GM12878 (cell line): ENCODE results near the gene RGS6. TPM values are rescaled to one million over a fixed set of nuclear protein-coding genes. Genes with fewer than 3 reads are reported as not detected.

Source experiments
- ATAC-seq: fragments of 200-7000 bp; cut with Tn5 transposase; 3 replicates; pipeline ENCODE4 v1.9.1; 2020; ENCODE audit warnings: mild to moderate bottlenecking, moderate library complexity
- BruUV-seq: library from RNA; stranded (reverse); fragments of 400-500 nt; replicated peaks from 2 replicates; lab custom pipeline; 2021; lab: Mats Ljungman, UMichigan
- CTCF ChIA-PET: fragments of 300-600 bp; sonication (Branson Sonifier 250); formaldehyde crosslinking; extraction: SDS; loops from one replicate; lab custom pipeline; 2021; ENCODE audit warnings: inconsistent platforms; lab: Yijun Ruan, JAX
- POLR2A ChIA-PET: fragments of 350-600 bp; formaldehyde crosslinking; extraction: SDS; loops from one replicate; lab custom pipeline; 2021; ENCODE audit warnings: inconsistent platforms; lab: Charles Lee
- RAD21 ChIA-PET: fragments of 300-600 bp; sonication (Branson Sonifier 250); formaldehyde crosslinking; loops from one replicate; lab custom pipeline; 2023; ENCODE audit warnings: antibody characterized with exemption; ENCODE audit not compliant: unreplicated experiment; lab: Charles Lee
- SMC1A ChIA-PET: fragments of 300-600 bp; sonication (Branson Sonifier 250); formaldehyde crosslinking; loops from one replicate; lab custom pipeline; 2023; ENCODE audit not compliant: unreplicated experiment, uncharacterized antibody; lab: Charles Lee
- DNase-seq: peaks from one replicate; pipeline ENCODE4 v3.0.0-alpha.2; 2011; ENCODE audit warnings: low read depth, low spot score
- FAIRE-seq: peaks from 3 replicates; lab custom pipeline; 2011; peaks lifted over from hg19 to GRCh38; lab: Jason Lieb, UNC
- H2AFZ ChIP-seq: 2 replicates; pipeline ENCODE4 v1.6.0; 2011; ENCODE audit warnings: low read depth, low read length, control low read depth; ENCODE audit not compliant: control insufficient read depth
- H3K27ac ChIP-seq: 2 replicates; pipeline ENCODE4 v1.5.1; 2011; ENCODE audit warnings: control low read depth; ENCODE audit not compliant: control insufficient read depth, insufficient read depth
- H3K27me3 ChIP-seq, 2 experiments: replicated peaks in 1 of 2; 2 replicates each; pipeline versions ENCODE4 v1.6.0 to v1.6.1; 2011; ENCODE audit warnings: low read length in 1 of 2; ENCODE audit not compliant: control insufficient read depth in 2 of 2, insufficient read depth in 2 of 2
- H3K36me3 ChIP-seq, 2 experiments: 2 replicates each; pipeline ENCODE4 v1.5.1; 2011; ENCODE audit warnings: low read length in 1 of 2; ENCODE audit not compliant: control insufficient read depth in 2 of 2, insufficient read depth in 2 of 2
- H3K4me1 ChIP-seq: 2 replicates; pipeline ENCODE4 v1.6.1; 2011; ENCODE audit warnings: mild to moderate bottlenecking, low read length, moderate library complexity, mixed read lengths; ENCODE audit not compliant: control insufficient read depth, insufficient read depth
- H3K4me2 ChIP-seq: 2 replicates; pipeline ENCODE4 v1.6.0; 2011; ENCODE audit warnings: control low read depth; ENCODE audit not compliant: control insufficient read depth, insufficient read depth
- H3K4me3 ChIP-seq: fragments of 200-600 bp; sonication (generic); 2 replicates; pipeline ENCODE4 v1.5.1; 2016
- H3K79me2 ChIP-seq: 2 replicates; pipeline ENCODE4 v1.6.0; 2011; ENCODE audit warnings: low read length; ENCODE audit not compliant: control insufficient read depth, insufficient read depth
- H3K9ac ChIP-seq: 2 replicates; pipeline ENCODE4 v1.8.0; 2011; ENCODE audit warnings: low read length, control low read depth, mixed read lengths; ENCODE audit not compliant: control insufficient read depth, insufficient read depth
- H3K9me3 ChIP-seq: replicated peaks from 3 replicates; pipeline ENCODE4 v1.5.1; 2011; ENCODE audit warnings: mild to moderate bottlenecking, low read length; ENCODE audit not compliant: control insufficient read depth, insufficient read depth
- H4K20me1 ChIP-seq: 2 replicates; pipeline ENCODE4 v1.6.0; 2011; ENCODE audit not compliant: control insufficient read depth, insufficient read depth
- ATF7 ChIP-seq: fragments of 450-650 bp; IDR thresholded peaks from 2 replicates; pipeline ENCODE4 v1.6.1; 2016; ENCODE audit warnings: low read depth, mild to moderate bottlenecking
- WGBS: methylation state at CpG from one replicate; pipeline ENCODE4 v1.1.6; 2016; ENCODE audit warnings: low lambda C conversion rate; ENCODE audit not compliant: insufficient replicate concordance, insufficient coverage; ENCODE audit errors: missing lambda C conversion rate; 5-methylcytosine and 5-hydroxymethylcytosine counted together
- in situ Hi-C: fragments of 300-500 bp; cut with MboI; formaldehyde crosslinking; loops from 9 replicates; pipeline ENCODE4 v1.14.3; 2018; ENCODE audit warnings: mixed read lengths
- intact Hi-C: fragments of 100-400 bp; cut with micrococcal nuclease; formaldehyde crosslinking; loops from one replicate; pipeline ENCODE4 v1.14.2; 2022; ENCODE audit not compliant: unreplicated experiment
- polyA plus RNA-seq, 11 experiments: library from polyadenylated mRNA; depleted of rRNA in 4 of 11; unstranded in 6 of 11; stranded (reverse) in 5 of 11; fragments of >200 nt; fragmentation: Nextera tagmentation in 4 of 11; fragmentation: Illumina TruSeq in 1 of 11; extraction: Ambion mirVana in 4 of 11; extraction: Trizol in 1 of 11; gene quantifications; 1 replicate in 1 of 11; 2 replicates in 10 of 11; pipeline versions ENCODE4 v1.2.1 to v1.2.3, GENCODE V29; 2011 to 2016; ENCODE audit warnings: inconsistent platforms in 2 of 11, missing spikeins in 2 of 11, low read depth in 1 of 11
- total RNA-seq, 4 experiments: library from RNA; depleted of rRNA in 3 of 4; stranded (reverse); fragments of >200 nt in 3 of 4; fragmentation: Illumina TruSeq in 1 of 4; extraction: Trizol in 1 of 4; gene quantifications; 2 replicates each; pipeline versions ENCODE4 v1.2.1 to v1.2.3, GENCODE V29; 2013 to 2021
- TF ChIP-seq, protein P1 (sequence below): fragments of 450-650 bp; IDR thresholded peaks from 2 replicates; pipeline ENCODE4 v1.6.1; 2018; ENCODE audit warnings: mild to moderate bottlenecking, low read depth, moderate library complexity; ENCODE audit not compliant: partially characterized antibody
- TF ChIP-seq, protein P2 (sequence below): fragments of 450-650 bp; IDR thresholded peaks from 2 replicates; pipeline ENCODE4 v1.6.1; 2016; ENCODE audit warnings: mild to moderate bottlenecking, moderate library complexity, borderline replicate concordance

Gene RGS6
- total and polyA plus RNA-seq, 10 of the 15 experiments (the other 5 are each of a cell fraction or from before 2014, with no cell fraction given), result 3.9 to 18.1 (median 12.4) TPM

DNA sequence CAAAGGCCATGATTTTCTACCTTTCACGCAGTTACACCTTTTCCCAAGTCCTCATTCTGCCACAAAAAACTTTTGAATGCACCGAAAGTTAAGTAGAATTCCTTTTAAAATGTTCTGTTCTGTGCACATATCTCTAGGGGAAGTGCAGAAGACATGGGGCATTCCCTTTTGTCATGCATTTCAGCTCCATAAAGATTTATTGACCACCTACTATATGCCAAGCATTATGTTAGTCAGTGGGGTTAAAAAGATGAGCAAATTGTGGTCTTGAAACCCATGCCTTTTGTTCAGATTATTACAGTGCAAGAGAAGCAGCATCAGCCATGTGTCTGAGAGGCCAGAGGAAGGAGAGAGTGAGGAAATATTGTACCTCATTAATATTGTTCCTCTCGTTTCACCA lies 338.5 kb downstream of the RGS6 start:
- Histone ChIP-seq H3K9ac (no peak overlapping the region), H3K9me3 (no peaks in the 10 kb centered on the region; the same call in 2 of the 3 replicates), H3K4me1 (no peaks in the 10 kb centered on the region), H3K27ac (no peak overlapping the region), H2AFZ (no peak overlapping the region), H3K4me2 (no peak overlapping the region), H3K4me3 (no peak overlapping the region), H3K79me2 (no peaks in the 10 kb centered on the region), H3K27me3 (no peaks in the 10 kb centered on the region; a peak in 1 of 4 replicates), H4K20me1 (no peaks in the 10 kb centered on the region), H3K36me3 (no peaks in the 10 kb centered on the region)
- ChIA-PET RAD21 (no interaction called here), POLR2A (no interaction called here), CTCF (no interaction called here), SMC1A (interaction anchor here (0.6 kb wide), 1 partner anchor 228 kb away, joined by 3 read pairs; no protein-coding TSS in a partner anchor)
- intact Hi-C loops, result no loop called here
- TF ChIP-seq, protein P1, sequence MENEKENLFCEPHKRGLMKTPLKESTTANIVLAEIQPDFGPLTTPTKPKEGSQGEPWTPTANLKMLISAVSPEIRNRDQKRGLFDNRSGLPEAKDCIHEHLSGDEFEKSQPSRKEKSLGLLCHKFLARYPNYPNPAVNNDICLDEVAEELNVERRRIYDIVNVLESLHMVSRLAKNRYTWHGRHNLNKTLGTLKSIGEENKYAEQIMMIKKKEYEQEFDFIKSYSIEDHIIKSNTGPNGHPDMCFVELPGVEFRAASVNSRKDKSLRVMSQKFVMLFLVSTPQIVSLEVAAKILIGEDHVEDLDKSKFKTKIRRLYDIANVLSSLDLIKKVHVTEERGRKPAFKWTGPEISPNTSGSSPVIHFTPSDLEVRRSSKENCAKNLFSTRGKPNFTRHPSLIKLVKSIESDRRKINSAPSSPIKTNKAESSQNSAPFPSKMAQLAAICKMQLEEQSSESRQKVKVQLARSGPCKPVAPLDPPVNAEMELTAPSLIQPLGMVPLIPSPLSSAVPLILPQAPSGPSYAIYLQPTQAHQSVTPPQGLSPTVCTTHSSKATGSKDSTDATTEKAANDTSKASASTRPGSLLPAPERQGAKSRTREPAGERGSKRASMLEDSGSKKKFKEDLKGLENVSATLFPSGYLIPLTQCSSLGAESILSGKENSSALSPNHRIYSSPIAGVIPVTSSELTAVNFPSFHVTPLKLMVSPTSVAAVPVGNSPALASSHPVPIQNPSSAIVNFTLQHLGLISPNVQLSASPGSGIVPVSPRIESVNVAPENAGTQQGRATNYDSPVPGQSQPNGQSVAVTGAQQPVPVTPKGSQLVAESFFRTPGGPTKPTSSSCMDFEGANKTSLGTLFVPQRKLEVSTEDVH, result no peak
- TF ChIP-seq, protein P2, sequence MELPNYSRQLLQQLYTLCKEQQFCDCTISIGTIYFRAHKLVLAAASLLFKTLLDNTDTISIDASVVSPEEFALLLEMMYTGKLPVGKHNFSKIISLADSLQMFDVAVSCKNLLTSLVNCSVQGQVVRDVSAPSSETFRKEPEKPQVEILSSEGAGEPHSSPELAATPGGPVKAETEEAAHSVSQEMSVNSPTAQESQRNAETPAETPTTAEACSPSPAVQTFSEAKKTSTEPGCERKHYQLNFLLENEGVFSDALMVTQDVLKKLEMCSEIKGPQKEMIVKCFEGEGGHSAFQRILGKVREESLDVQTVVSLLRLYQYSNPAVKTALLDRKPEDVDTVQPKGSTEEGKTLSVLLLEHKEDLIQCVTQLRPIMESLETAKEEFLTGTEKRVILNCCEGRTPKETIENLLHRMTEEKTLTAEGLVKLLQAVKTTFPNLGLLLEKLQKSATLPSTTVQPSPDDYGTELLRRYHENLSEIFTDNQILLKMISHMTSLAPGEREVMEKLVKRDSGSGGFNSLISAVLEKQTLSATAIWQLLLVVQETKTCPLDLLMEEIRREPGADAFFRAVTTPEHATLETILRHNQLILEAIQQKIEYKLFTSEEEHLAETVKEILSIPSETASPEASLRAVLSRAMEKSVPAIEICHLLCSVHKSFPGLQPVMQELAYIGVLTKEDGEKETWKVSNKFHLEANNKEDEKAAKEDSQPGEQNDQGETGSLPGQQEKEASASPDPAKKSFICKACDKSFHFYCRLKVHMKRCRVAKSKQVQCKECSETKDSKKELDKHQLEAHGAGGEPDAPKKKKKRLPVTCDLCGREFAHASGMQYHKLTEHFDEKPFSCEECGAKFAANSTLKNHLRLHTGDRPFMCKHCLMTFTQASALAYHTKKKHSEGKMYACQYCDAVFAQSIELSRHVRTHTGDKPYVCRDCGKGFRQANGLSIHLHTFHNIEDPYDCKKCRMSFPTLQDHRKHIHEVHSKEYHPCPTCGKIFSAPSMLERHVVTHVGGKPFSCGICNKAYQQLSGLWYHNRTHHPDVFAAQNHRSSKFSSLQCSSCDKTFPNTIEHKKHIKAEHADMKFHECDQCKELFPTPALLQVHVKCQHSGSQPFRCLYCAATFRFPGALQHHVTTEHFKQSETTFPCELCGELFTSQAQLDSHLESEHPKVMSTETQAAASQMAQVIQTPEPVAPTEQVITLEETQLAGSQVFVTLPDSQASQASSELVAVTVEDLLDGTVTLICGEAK, result peak; percentile 75
- no peak for TF ChIP-seq ATF7
- DNase-seq (no peak), ATAC-seq (no peak), FAIRE-seq (no peak)
- 8% methylated on average over 3 of the region's 3 CpGs for WGBS
- in situ Hi-C loops, result no loop called here
- no TSS peak for BruUV-seq
